HCT116 (cell line): ENCODE data around the gene ATCAY. TPM values are rescaled to one million over a fixed set of nuclear protein-coding genes. Genes with fewer than 3 reads are reported as not detected.

Experiments
- ATAC-seq: fragments of 200-7000 bp; cut with Tn5 transposase; 2 replicates; pipeline ENCODE4 v1.9.1; 2020; ENCODE audit warnings: mild to moderate bottlenecking, moderate library complexity
- BruUV-seq: library from RNA; stranded (reverse); fragments of 400-500 nt; replicated peaks from 2 replicates; lab custom pipeline; 2021; lab: Mats Ljungman, UMichigan
- CTCF ChIA-PET: fragments of 300-600 bp; sonication (Branson Sonifier 250); formaldehyde crosslinking; loops from one replicate; lab custom pipeline; 2021; ENCODE audit warnings: antibody characterized with exemption; lab: Charles Lee
- POLR2A ChIA-PET: fragments of 300-600, 350-600 bp; sonication (Branson Sonifier 250); formaldehyde crosslinking; loops from one replicate; lab custom pipeline; 2021; ENCODE audit warnings: antibody characterized with exemption; lab: Charles Lee
- RAD21 ChIA-PET, 2 experiments: fragments of 300-600 bp; sonication (Branson Sonifier 250); formaldehyde crosslinking; loops; one replicate each; lab custom pipeline; 2023; ENCODE audit warnings: low total read pairs in 2 of 2; ENCODE audit not compliant: uncharacterized antibody in 2 of 2, unreplicated experiment in 2 of 2, low non-redundant PET in 1 of 2; lab: Charles Lee
- DNase-seq: peaks from one replicate; pipeline ENCODE4 v3.0.0-alpha.2; 2010; ENCODE audit warnings: low read depth, low spot score
- H2AFZ ChIP-seq: fragments of 200-600 bp; shearing (Covaris generic), sonication (generic); 2 replicates; pipeline ENCODE4 v1.6.1; 2017; ENCODE audit warnings: low read depth, mixed run types, mixed read lengths, antibody characterized with exemption, low read length; ENCODE audit not compliant: poor library complexity, severe bottlenecking
- H3K27ac ChIP-seq: 2 replicates; pipeline ENCODE4 v1.5.1; 2012; ENCODE audit warnings: low read depth, low read length
- H3K27me3 ChIP-seq: fragments of 200-600 bp; sonication (generic); 2 replicates; pipeline ENCODE4 v1.6.1; 2016; ENCODE audit warnings: mixed run types, low read length, mixed read lengths; ENCODE audit not compliant: insufficient read depth
- H3K36me3 ChIP-seq, 2 experiments: fragments of 200-500 bp in 1 of 2; fragments of 200-600 bp in 1 of 2; sonication (Bioruptor generic) in 1 of 2; sonication (generic) in 1 of 2; 2 replicates each; pipeline versions ENCODE4 v1.5.1 to v1.6.1; 2014 to 2016; ENCODE audit warnings: low read length in 2 of 2, inconsistent platforms in 1 of 2, mixed read lengths in 1 of 2, mixed run types in 1 of 2; ENCODE audit not compliant: insufficient read depth in 2 of 2, control insufficient read depth in 1 of 2
- H3K4me1 ChIP-seq, 2 experiments: fragments of 200-600 bp in 1 of 2; sonication (generic) in 1 of 2; 2 replicates each; pipeline versions ENCODE4 v1.5.1 to v1.6.1; 2012 to 2017; ENCODE audit warnings: low read length in 2 of 2, inconsistent platforms in 1 of 2, mild to moderate bottlenecking in 1 of 2, mixed read lengths in 1 of 2, mixed run types in 1 of 2, moderate library complexity in 1 of 2; ENCODE audit not compliant: insufficient read depth in 2 of 2, control insufficient read depth in 1 of 2
- H3K4me2 ChIP-seq: fragments of 200-600 bp; sonication (generic); 2 replicates; pipeline ENCODE4 v1.6.1; 2017; ENCODE audit warnings: mixed run types, low read length, mixed read lengths
- H3K4me3 ChIP-seq, 2 experiments: fragments of 200-600 bp in 1 of 2; sonication (generic) in 1 of 2; replicated peaks in 1 of 2; 2 replicates each; pipeline ENCODE4 v1.5.1; 2011 to 2016; ENCODE audit warnings: low read length in 2 of 2, control low read depth in 1 of 2, low read depth in 1 of 2, mild to moderate bottlenecking in 1 of 2, mixed read lengths in 1 of 2, mixed run types in 1 of 2
- H3K79me2 ChIP-seq: fragments of 200-600 bp; sonication (generic); 2 replicates; pipeline ENCODE4 v1.6.1; 2017; ENCODE audit warnings: mild to moderate bottlenecking, mixed run types, low read length, moderate library complexity, mixed read lengths; ENCODE audit not compliant: insufficient read depth
- H3K9ac ChIP-seq: fragments of 200-600 bp; sonication (generic); 2 replicates; pipeline ENCODE4 v1.6.1; 2016; ENCODE audit warnings: low read length, mixed read lengths
- H3K9me2 ChIP-seq: fragments of 200-600 bp; sonication (generic), shearing (Covaris generic); 2 replicates; pipeline ENCODE4 v1.6.1; 2017; ENCODE audit warnings: mixed run types, mild to moderate bottlenecking, moderate library complexity; ENCODE audit not compliant: insufficient read depth
- H3K9me3 ChIP-seq, 2 experiments: fragments of 200-500 bp in 1 of 2; fragments of 200-600 bp in 1 of 2; sonication (Bioruptor generic) in 1 of 2; sonication (generic) in 1 of 2; 2 replicates each; pipeline ENCODE4 v1.6.1; 2014 to 2017; ENCODE audit warnings: low read length in 2 of 2, mixed read lengths in 2 of 2, inconsistent platforms in 1 of 2, low read depth in 1 of 2, mild to moderate bottlenecking in 1 of 2, mixed run types in 1 of 2, moderate library complexity in 1 of 2; ENCODE audit not compliant: control insufficient read depth in 1 of 2, insufficient read depth in 1 of 2
- H4K20me1 ChIP-seq: fragments of 200-600 bp; sonication (generic), shearing (Covaris generic); 2 replicates; pipeline ENCODE4 v1.6.1; 2017; ENCODE audit warnings: mixed run types, mild to moderate bottlenecking, moderate library complexity; ENCODE audit not compliant: insufficient read depth
- CEBPB ChIP-seq: IDR thresholded peaks from 2 replicates; pipeline ENCODE4 v1.6.1; 2012; ENCODE audit warnings: low read depth
- EGR1 ChIP-seq: IDR thresholded peaks from 2 replicates; pipeline ENCODE4 v1.6.1; 2012; ENCODE audit warnings: low read depth
- ELF1 ChIP-seq: IDR thresholded peaks from 2 replicates; pipeline ENCODE4 v1.6.1; 2012; ENCODE audit warnings: low read depth, borderline replicate concordance
- EZH2phosphoT487 ChIP-seq: fragments of 200-600 bp; IDR thresholded peaks from 2 replicates; pipeline ENCODE4 v1.6.1; 2018; ENCODE audit warnings: antibody characterized with exemption, borderline replicate concordance
- POLR2A ChIP-seq: IDR thresholded peaks from 2 replicates; pipeline ENCODE4 v1.7.0; 2011; ENCODE audit warnings: borderline replicate concordance; ENCODE audit not compliant: insufficient read depth, insufficient read length; ENCODE audit errors: extremely low read depth
- RAD21 ChIP-seq: IDR thresholded peaks from 2 replicates; pipeline ENCODE4 v1.6.1; 2012; ENCODE audit warnings: low read depth, mild to moderate bottlenecking
- YY1 ChIP-seq: IDR thresholded peaks from 2 replicates; pipeline ENCODE4 v1.6.1; 2011; ENCODE audit warnings: low read length, low read depth, moderate library complexity, mild to moderate bottlenecking; ENCODE audit not compliant: insufficient replicate concordance; ENCODE audit errors: extremely low read depth
- ZBTB33 ChIP-seq: IDR thresholded peaks from 2 replicates; pipeline ENCODE4 v1.6.1; 2011; ENCODE audit warnings: mild to moderate bottlenecking, low read length, moderate library complexity; ENCODE audit not compliant: insufficient replicate concordance; ENCODE audit errors: extremely low read depth
- ZFX ChIP-seq: fragments of 450-650 bp; IDR thresholded peaks from 2 replicates; pipeline ENCODE4 v1.6.1; 2017
- intact Hi-C: fragments of 100-400 bp; cut with micrococcal nuclease; formaldehyde crosslinking; loops from 2 replicates; pipeline ENCODE4 v1.10.0; 2022
- total RNA-seq: library from RNA; stranded (reverse); gene quantifications from one replicate; pipeline ENCODE4 v1.2.1, GENCODE V29; 2021; ENCODE audit not compliant: unreplicated experiment
- TF ChIP-seq, protein P1 (sequence below): IDR thresholded peaks from 2 replicates; pipeline ENCODE4 v1.6.1; 2012
- TF ChIP-seq, protein P2 (sequence below): IDR thresholded peaks from 2 replicates; pipeline ENCODE4 v1.6.1; 2012; ENCODE audit warnings: low read depth
- TF ChIP-seq, protein P3 (sequence below), 3 experiments: fragments of 200-600 bp in 1 of 3; sonication (generic) in 1 of 3; IDR thresholded peaks in 2 of 3; conservative IDR thresholded peaks in 1 of 3; 2 replicates each; pipeline ENCODE4 v1.5.1; 2012 to 2017; ENCODE audit warnings: low read depth in 2 of 3, low read length in 2 of 3, antibody characterized with exemption in 1 of 3, borderline replicate concordance in 1 of 3, control low read depth in 1 of 3, mild to moderate bottlenecking in 1 of 3, mixed read lengths in 1 of 3, mixed run types in 1 of 3, moderate library complexity in 1 of 3; ENCODE audit not compliant: insufficient read depth in 1 of 3

The ATCAY gene
- total RNA-seq, 1 experiment from 2014 or later = not detected

GRCh38 chr19:3914199-3914598, 33.7 kb downstream of the ATCAY start:
- intact Hi-C loops = no loop called here
- no peak overlapping the region for H3K9ac ChIP-seq
- peak overlapping the region; percentile 15; the same call in 1 of the 2 replicates for H3K4me2 ChIP-seq
- peaks cover 0 to 6% of the 10 kb centered on the region in 2 experiments; a peak in 1 of 4 replicates for H3K9me3 ChIP-seq
- peak; percentile 77 for TF ChIP-seq ZBTB33
- no peak for TF ChIP-seq RAD21
- TF ChIP-seq POLR2A = peak; percentile 12
- no peaks in the 10 kb centered on the region for H3K9me2 ChIP-seq
- no peaks in the 10 kb centered on the region for H3K27me3 ChIP-seq
- no peaks in the 10 kb centered on the region for H3K79me2 ChIP-seq
- peak; percentile 74 for ATAC-seq
- no peaks in the 10 kb centered on the region for H3K36me3 ChIP-seq
- H3K4me3 ChIP-seq = peak overlapping the region in 1 of 2 experiments; percentile 13; a peak in 1 of 4 replicates
- BruUV-seq = no TSS peak
- peak; percentile 6 for DNase-seq
- ChIA-PET RAD21 (no interaction called here), POLR2A (interaction anchor here (1.0 to 1.2 kb wide), 2 partner anchors 15 to 74 kb away, joined by 3 to 4 read pairs; no protein-coding TSS in a partner anchor), CTCF (no interaction called here)
- no peak overlapping the region for H2AFZ ChIP-seq
- H3K27ac ChIP-seq = no peak overlapping the region
- H4K20me1 ChIP-seq = no peaks in the 10 kb centered on the region
- H3K4me1 ChIP-seq = peaks cover 0 to 6% of the 10 kb centered on the region in 2 experiments; a peak in 3 of 4 replicates

DNA sequence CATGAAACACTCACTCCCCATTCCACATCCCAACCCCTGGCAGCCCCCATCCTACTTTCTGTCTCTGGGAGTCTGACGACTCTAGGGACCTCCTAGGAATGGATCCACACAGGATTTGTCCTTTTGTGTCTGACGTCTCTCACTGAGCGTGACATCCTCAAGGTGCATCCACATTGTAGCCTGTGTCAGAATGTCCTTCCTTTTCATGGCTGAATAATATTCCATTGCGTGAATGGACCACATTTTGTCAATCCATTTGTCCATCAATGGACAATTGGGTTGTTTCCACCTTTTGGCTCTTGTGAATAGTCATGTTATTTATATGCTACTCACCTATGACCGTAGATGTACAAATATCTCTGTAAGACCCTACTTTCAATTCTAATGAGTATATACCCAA, 35.5 kb downstream of the ATCAY start:
- Histone ChIP-seq H3K27ac (no peak overlapping the region), H3K4me3 (no peak overlapping the region), H3K4me1 (peaks cover 0 to 6% of the 10 kb centered on the region in 2 experiments; a peak in 3 of 4 replicates), H3K9me3 (peaks cover 0 to 5% of the 10 kb centered on the region in 2 experiments; a peak in 1 of 4 replicates), H3K79me2 (no peaks in the 10 kb centered on the region), H3K36me3 (no peaks in the 10 kb centered on the region), H4K20me1 (no peaks in the 10 kb centered on the region), H3K27me3 (no peaks in the 10 kb centered on the region), H3K4me2 (no peak overlapping the region), H3K9me2 (no peaks in the 10 kb centered on the region), H3K9ac (no peak overlapping the region), H2AFZ (no peak overlapping the region)
- intact Hi-C loops = no loop called here
- RAD21 ChIA-PET = no interaction called here
- CTCF ChIA-PET = no interaction called here
- no peak for ATAC-seq
- BruUV-seq = no TSS peak
- POLR2A ChIA-PET = no interaction called here
- no peak for DNase-seq
- TF ChIP-seq ZFX = no peak
- TF ChIP-seq ELF1 = no peak
- TF ChIP-seq, protein P1, sequence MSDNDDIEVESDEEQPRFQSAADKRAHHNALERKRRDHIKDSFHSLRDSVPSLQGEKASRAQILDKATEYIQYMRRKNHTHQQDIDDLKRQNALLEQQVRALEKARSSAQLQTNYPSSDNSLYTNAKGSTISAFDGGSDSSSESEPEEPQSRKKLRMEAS = no peak
- TF ChIP-seq EZH2phosphoT487 = no peak
- TF ChIP-seq, protein P2, sequence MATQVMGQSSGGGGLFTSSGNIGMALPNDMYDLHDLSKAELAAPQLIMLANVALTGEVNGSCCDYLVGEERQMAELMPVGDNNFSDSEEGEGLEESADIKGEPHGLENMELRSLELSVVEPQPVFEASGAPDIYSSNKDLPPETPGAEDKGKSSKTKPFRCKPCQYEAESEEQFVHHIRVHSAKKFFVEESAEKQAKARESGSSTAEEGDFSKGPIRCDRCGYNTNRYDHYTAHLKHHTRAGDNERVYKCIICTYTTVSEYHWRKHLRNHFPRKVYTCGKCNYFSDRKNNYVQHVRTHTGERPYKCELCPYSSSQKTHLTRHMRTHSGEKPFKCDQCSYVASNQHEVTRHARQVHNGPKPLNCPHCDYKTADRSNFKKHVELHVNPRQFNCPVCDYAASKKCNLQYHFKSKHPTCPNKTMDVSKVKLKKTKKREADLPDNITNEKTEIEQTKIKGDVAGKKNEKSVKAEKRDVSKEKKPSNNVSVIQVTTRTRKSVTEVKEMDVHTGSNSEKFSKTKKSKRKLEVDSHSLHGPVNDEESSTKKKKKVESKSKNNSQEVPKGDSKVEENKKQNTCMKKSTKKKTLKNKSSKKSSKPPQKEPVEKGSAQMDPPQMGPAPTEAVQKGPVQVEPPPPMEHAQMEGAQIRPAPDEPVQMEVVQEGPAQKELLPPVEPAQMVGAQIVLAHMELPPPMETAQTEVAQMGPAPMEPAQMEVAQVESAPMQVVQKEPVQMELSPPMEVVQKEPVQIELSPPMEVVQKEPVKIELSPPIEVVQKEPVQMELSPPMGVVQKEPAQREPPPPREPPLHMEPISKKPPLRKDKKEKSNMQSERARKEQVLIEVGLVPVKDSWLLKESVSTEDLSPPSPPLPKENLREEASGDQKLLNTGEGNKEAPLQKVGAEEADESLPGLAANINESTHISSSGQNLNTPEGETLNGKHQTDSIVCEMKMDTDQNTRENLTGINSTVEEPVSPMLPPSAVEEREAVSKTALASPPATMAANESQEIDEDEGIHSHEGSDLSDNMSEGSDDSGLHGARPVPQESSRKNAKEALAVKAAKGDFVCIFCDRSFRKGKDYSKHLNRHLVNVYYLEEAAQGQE = no peak
- TF ChIP-seq YY1 = no peak
- TF ChIP-seq, protein P3, sequence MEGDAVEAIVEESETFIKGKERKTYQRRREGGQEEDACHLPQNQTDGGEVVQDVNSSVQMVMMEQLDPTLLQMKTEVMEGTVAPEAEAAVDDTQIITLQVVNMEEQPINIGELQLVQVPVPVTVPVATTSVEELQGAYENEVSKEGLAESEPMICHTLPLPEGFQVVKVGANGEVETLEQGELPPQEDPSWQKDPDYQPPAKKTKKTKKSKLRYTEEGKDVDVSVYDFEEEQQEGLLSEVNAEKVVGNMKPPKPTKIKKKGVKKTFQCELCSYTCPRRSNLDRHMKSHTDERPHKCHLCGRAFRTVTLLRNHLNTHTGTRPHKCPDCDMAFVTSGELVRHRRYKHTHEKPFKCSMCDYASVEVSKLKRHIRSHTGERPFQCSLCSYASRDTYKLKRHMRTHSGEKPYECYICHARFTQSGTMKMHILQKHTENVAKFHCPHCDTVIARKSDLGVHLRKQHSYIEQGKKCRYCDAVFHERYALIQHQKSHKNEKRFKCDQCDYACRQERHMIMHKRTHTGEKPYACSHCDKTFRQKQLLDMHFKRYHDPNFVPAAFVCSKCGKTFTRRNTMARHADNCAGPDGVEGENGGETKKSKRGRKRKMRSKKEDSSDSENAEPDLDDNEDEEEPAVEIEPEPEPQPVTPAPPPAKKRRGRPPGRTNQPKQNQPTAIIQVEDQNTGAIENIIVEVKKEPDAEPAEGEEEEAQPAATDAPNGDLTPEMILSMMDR (IDR thresholded peaks at IDR 0.05 in 2 of 3, conservative IDR thresholded peaks at IDR 0.05 in 1 of 3; ENCODE audit: borderline replicate concordance in 1 of 3, insufficient read depth in 1 of 3, low read depth in 2 of 3, low read length in 2 of 3) = no peak
- TF ChIP-seq CEBPB = no peak
- no peak for TF ChIP-seq EGR1
- TF ChIP-seq RAD21 = no peak
